ENCODE data around the gene CDHR5. TPM values are rescaled to one million over a fixed set of nuclear protein-coding genes. Genes with fewer than 3 reads are reported as not detected.

The CDHR5 gene
- total RNA-seq, 5 donors from 2014 or later (not counting 1 experiment from before 2014, with no cell fraction given), result 0.26 to 0.29 TPM; not detected in 3

DNA sequence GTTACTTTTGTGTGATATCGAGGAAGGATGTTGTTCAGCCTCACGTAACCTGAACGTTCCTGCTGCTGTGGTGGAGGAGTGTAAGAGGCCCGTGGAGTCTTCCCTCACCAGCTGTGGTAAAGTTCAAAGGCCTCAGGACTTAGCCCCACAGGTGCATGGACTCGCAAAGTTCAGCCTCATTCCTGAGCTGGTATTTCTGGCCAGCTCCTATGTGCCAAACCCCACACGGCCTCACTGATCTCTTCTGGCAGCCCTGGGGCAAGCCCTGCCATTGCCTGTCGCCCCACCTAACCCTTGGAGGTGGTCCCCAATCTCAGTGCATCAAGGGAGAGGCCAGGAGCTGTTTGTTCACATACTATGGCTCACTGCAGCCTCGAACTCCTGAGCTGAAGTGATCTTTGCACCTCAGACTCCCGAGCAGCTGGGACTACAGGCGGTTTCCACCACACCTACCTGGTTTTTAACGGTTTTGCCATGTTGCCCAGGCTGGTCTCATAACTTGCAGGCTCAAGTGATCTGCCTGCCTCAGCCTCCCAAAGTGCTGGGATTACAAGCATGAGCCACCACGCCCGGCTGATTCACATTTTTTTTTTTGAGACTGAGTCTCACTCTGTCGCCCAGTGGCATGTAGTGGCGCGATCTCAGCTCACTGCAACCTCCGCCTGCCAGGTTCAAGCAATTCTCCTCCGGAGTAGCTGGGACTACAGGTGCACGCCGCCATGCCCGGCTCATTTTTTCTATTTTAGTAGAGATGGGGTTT is 46.3 kb downstream of the CDHR5 start:
- no peaks in the 10 kb centered on the region for H3K9me3 Mint-ChIP-seq
- DNase-seq, result no peak
- H3K27me3 Mint-ChIP-seq, result peaks cover 0 to 5% of the 10 kb centered on the region in 2 donors
- H3K4me3 Mint-ChIP-seq, result peak overlapping the region; percentile 83 to 87 (median 84)
- no peaks in the 10 kb centered on the region for H3K9me3 ChIP-seq
- no peak for ATAC-seq (replicated peaks in 1 of 4)
- CTCF ChIA-PET, result interaction anchor here (0.5 to 1.0 kb wide), 3 partner anchors 13 to 232 kb away, joined by 3 read pairs; no protein-coding TSS in a partner anchor
- H3K27ac ChIP-seq (ENCODE audit: low read length), result no peak overlapping the region
- peaks cover 7% of the 10 kb centered on the region for H3K36me3 Mint-ChIP-seq
- H3K4me1 Mint-ChIP-seq, result peaks cover 56 to 63% (median 58%) of the 10 kb centered on the region in 3 donors
- H3K27ac Mint-ChIP-seq, result peak overlapping the region in 1 of 2 donors; percentile 22
- peaks cover 6 to 20% of the 10 kb centered on the region in 2 donors for H3K36me3 ChIP-seq (ENCODE audit: control insufficient read depth in 2 of 2, extremely low read depth in 1 of 2, insufficient read depth in 1 of 2, low read length in 1 of 2)
- peaks cover 0 to 10% of the 10 kb centered on the region in 2 experiments for H3K27me3 ChIP-seq (replicated peaks in 1 of 2; ENCODE audit: control insufficient read depth in 2 of 2, extremely low read depth in 1 of 2, insufficient read depth in 2 of 2, low read length in 1 of 2)
- peak overlapping the region; percentile 74 to 93 for H3K4me3 ChIP-seq (ENCODE audit: control insufficient read depth in 1 of 2, extremely low read depth in 1 of 2, low read length in 1 of 2)
- POLR2A ChIA-PET, result no interaction called here
- peaks cover 29 to 62% of the 10 kb centered on the region in 2 experiments for H3K4me1 ChIP-seq (ENCODE audit: control insufficient read depth in 1 of 2, extremely low read depth in 1 of 2, insufficient read depth in 2 of 2, low read length in 2 of 2)
- WGBS (ENCODE audit: insufficient coverage), result 41% methylated on average over 13 of the region's 21 CpGs

DNA sequence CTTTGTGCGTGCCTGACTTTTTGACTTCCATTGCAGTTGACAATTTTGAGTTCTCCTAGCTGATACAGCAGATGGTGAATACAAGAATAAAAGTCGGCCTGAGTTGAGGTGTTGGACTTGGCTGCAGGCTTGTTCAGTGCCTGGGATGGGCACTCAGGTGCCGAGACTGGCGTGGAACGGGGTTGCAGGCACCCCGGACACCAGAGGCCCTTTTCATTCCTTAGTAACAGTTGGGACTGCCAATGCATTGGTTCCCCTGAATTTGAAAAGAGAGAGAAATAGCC is 47.2 kb downstream of the CDHR5 start:
- H3K27ac ChIP-seq (ENCODE audit: low read length), result no peak overlapping the region
- H3K4me3 ChIP-seq (ENCODE audit: control insufficient read depth in 1 of 2, extremely low read depth in 1 of 2, low read length in 1 of 2), result peak overlapping the region; percentile 74 to 93
- H3K27me3 ChIP-seq (replicated peaks in 1 of 2; ENCODE audit: control insufficient read depth in 2 of 2, extremely low read depth in 1 of 2, insufficient read depth in 2 of 2, low read length in 1 of 2), result peaks cover 0 to 13% of the 10 kb centered on the region in 2 experiments
- Mint-ChIP-seq H3K27ac (peak overlapping the region; percentile 83 to 86), H3K36me3 (peaks cover 7% of the 10 kb centered on the region), H3K4me3 (peak overlapping the region; percentile 83 to 87 (median 84)), H3K4me1 (peaks cover 56 to 66% (median 61%) of the 10 kb centered on the region in 3 donors), H3K27me3 (peaks cover 0 to 5% of the 10 kb centered on the region in 2 donors), H3K9me3 (no peaks in the 10 kb centered on the region)
- H3K36me3 ChIP-seq (ENCODE audit: control insufficient read depth in 2 of 2, extremely low read depth in 1 of 2, insufficient read depth in 1 of 2, low read length in 1 of 2), result peaks cover 6 to 17% of the 10 kb centered on the region in 2 donors
- H3K9me3 ChIP-seq, result no peaks in the 10 kb centered on the region
- 66% methylated on average over 2 of the region's 6 CpGs for WGBS (ENCODE audit: insufficient coverage)
- DNase-seq (no peak), ATAC-seq (replicated peaks in 1 of 4) (no peak)
- ChIA-PET CTCF (no interaction called here), POLR2A (no interaction called here)
- peaks cover 29 to 68% of the 10 kb centered on the region in 2 experiments for H3K4me1 ChIP-seq (ENCODE audit: control insufficient read depth in 1 of 2, extremely low read depth in 1 of 2, insufficient read depth in 2 of 2, low read length in 2 of 2)

DNA sequence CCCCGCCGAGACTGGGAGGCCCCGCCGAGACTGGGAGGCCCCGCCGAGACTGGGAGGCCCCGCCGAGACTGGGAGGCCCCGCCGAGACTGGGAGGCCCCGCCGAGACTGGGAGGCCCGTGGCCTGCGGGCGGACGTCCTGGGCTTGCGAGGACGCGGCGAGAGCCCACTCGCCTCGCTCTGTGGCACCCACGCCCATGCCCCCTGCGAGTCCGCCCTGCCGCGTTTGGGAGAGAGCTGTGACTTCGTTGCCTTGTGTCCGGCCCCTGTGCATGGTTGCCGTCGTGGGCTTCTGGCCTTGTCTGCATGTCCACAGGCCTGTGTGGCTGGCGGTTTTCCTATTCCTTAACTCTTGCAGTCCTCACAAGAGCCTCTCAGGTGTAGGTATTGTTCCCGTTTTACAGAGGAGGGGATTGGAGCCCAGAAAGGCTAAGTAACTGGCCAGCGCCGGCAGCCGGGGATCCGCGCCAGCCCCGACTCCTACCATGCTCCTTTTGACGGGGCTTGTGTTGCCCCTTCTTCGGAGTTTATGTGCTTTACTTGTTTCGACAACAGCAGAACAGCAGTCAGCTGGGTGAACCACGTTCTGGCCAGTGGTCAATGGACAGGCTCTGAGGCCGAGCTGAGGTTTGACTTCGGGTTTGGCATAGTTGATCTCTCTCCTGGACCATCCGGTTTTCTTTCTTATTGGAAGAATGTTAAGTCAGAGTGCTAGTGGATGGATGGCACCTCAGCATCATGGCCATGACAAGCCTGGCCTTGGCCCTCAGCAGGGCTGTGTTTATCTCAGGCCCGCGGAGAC is 47.7 kb downstream of the CDHR5 start:
- POLR2A ChIA-PET, result interaction anchor here in 1 of 2 donors (0.5 kb wide), 1 partner anchor 8 kb away, joined by 3 read pairs; no protein-coding TSS in a partner anchor
- WGBS (ENCODE audit: insufficient coverage), result 7% methylated on average over 40 of the region's 48 CpGs
- peak overlapping the region; percentile 74 to 93 for H3K4me3 ChIP-seq (ENCODE audit: control insufficient read depth in 1 of 2, extremely low read depth in 1 of 2, low read length in 1 of 2)
- no peaks in the 10 kb centered on the region for H3K9me3 Mint-ChIP-seq
- peaks cover 0 to 5% of the 10 kb centered on the region in 2 donors for H3K27me3 Mint-ChIP-seq
- H3K27ac Mint-ChIP-seq, result peak overlapping the region; percentile 83 to 86
- CTCF ChIA-PET, result no interaction called here
- peak overlapping the region; percentile 83 to 87 (median 84) for H3K4me3 Mint-ChIP-seq
- DNase-seq (no peak), ATAC-seq (replicated peaks in 1 of 4) (no peak)
- no peak overlapping the region for H3K27ac ChIP-seq (ENCODE audit: low read length)
- peaks cover 7% of the 10 kb centered on the region for H3K36me3 Mint-ChIP-seq
- H3K9me3 ChIP-seq, result no peaks in the 10 kb centered on the region
- peaks cover 6 to 14% of the 10 kb centered on the region in 2 donors for H3K36me3 ChIP-seq (ENCODE audit: control insufficient read depth in 2 of 2, extremely low read depth in 1 of 2, insufficient read depth in 1 of 2, low read length in 1 of 2)
- peaks cover 0 to 13% of the 10 kb centered on the region in 2 experiments for H3K27me3 ChIP-seq (replicated peaks in 1 of 2; ENCODE audit: control insufficient read depth in 2 of 2, extremely low read depth in 1 of 2, insufficient read depth in 2 of 2, low read length in 1 of 2)
- H3K4me1 ChIP-seq (ENCODE audit: control insufficient read depth in 1 of 2, extremely low read depth in 1 of 2, insufficient read depth in 2 of 2, low read length in 2 of 2), result peaks cover 29 to 68% of the 10 kb centered on the region in 2 experiments
- H3K4me1 Mint-ChIP-seq, result peaks cover 56 to 65% (median 61%) of the 10 kb centered on the region in 3 donors

DNA sequence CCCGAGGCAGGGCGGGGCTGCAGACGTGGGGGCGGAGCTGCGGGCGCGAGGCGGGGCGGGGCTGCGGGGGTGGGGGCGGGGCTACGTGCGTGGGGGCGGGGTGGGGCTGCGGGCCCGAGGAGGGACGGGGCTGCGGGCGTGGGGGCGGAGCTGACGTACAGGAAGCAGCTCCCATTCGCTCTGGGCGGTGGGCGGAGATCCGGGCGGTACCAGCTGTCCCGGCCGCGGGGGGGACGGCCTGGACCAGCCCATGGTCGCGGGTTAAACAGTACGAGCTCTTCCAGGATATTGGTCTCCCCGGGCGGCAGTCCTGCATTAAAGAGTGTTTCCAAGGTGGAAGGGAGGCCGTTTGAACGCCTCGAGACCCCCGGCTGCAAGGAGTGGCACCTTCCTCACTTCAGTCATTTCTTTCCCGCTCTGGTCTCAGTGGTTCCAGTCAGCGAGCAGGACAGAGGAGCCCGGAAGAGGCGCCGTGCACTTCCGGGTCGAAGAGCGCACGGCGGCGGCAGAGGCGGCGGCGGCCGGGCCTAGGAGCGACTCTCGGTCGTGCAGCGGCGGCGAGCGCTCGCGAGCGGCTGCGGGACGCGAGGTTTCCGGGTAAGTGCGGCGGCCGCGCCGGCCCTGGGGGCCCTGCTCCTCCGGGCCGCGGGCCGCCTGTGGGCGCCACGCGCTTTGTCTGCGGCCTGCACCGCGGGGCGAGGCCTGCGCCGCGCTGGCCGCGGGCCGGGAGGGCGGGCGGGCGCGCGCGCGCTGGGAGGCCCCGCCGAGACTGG is 48.6 kb downstream of the CDHR5 start, which contains the start of gene PHRF1:
Gene PHRF1, plus strand, starts transcription at position 475 of the 773 bp plus-strand sequence. CDS start 5,043 bp downstream, outside the sequence.
- peak within 1 kb of the TSS; percentile 84 to 93 for H3K4me3 ChIP-seq (ENCODE audit: control insufficient read depth in 1 of 2, extremely low read depth in 1 of 2, low read length in 1 of 2)
- peak within 1 kb of the TSS; percentile 89 to 98 (median 89) for H3K4me3 Mint-ChIP-seq
- peaks cover 0 to 5% of the 10 kb centered on the region in 2 donors for H3K27me3 Mint-ChIP-seq
- DNase-seq (peak; percentile 89 to 97 (median 94)), ATAC-seq (replicated peaks in 1 of 4) (peak; percentile 84 to 91 (median 87))
- H3K27me3 ChIP-seq (replicated peaks in 1 of 2; ENCODE audit: control insufficient read depth in 2 of 2, extremely low read depth in 1 of 2, insufficient read depth in 2 of 2, low read length in 1 of 2), result peaks cover 0 to 17% of the 10 kb centered on the region in 2 experiments
- under 1% methylated on average over 71 of the region's 99 CpGs for whole genome bisulfite sequencing (ENCODE audit: insufficient coverage)
- H3K27ac Mint-ChIP-seq, result peak within 1 kb of the TSS; percentile 96 to 99
- peaks cover 0 to 6% of the 10 kb centered on the region in 2 donors for H3K36me3 ChIP-seq (ENCODE audit: control insufficient read depth in 2 of 2, extremely low read depth in 1 of 2, insufficient read depth in 1 of 2, low read length in 1 of 2)
- H3K4me1 Mint-ChIP-seq, result peaks cover 50 to 57% (median 54%) of the 10 kb centered on the region in 3 donors
- peaks cover 2% of the 10 kb centered on the region for H3K36me3 Mint-ChIP-seq
- ChIA-PET CTCF (interaction anchor here in 1 of 2 donors (0.5 to 1.3 kb wide), 4 partner anchors 21 to 150 kb away, joined by 3 to 12 read pairs (median 6); no protein-coding TSS in a partner anchor), POLR2A (interaction anchor here in 1 of 2 donors (0.7 kb wide), 1 partner anchor 240 kb away, joined by 3 read pairs; no protein-coding TSS in a partner anchor)
- H3K9me3 Mint-ChIP-seq, result no peaks in the 10 kb centered on the region
- peaks cover 29 to 61% of the 10 kb centered on the region in 2 experiments for H3K4me1 ChIP-seq (ENCODE audit: control insufficient read depth in 1 of 2, extremely low read depth in 1 of 2, insufficient read depth in 2 of 2, low read length in 2 of 2)
- H3K9me3 ChIP-seq, result no peaks in the 10 kb centered on the region
- H3K27ac ChIP-seq (ENCODE audit: low read length), result peak within 1 kb of the TSS; percentile 91

DNA sequence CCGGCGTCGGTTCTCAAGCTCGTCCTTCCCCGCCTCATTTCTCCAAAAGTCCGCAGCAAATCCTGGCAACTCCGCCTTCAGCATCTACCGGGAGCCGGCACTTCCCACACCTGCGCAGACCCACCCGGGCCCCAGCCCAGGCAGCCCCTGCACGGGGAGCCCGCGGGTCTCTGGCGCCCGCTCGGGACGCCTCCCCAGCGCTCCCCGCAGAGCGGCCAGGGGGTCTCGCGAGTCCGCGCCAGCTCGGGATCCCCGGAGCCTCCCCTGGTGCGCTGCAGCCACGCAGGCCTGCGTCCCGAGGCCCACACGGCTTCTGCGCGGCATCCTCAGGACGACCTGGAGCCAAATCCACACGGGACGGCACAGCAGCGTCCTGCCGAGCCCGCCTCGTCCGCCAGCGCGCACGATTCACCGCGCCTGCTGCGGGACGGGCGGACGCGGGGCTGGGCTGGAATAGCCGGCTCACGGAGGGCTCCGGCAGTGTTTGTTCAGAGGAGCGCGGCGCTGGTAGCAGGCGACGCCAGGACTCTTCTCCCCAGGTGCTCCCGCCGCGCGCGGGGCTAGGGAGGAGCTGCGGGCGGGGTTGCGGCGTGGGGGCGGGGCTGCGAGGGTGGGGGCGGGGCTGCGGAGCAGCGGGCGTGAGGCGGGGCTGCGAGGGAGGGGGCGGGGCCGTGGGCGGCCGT is 49.3 kb downstream of the CDHR5 start:
- Mint-ChIP-seq H3K36me3 (no peaks in the 10 kb centered on the region), H3K4me3 (peak overlapping the region; percentile 84 to 89 (median 84)), H3K4me1 (peaks cover 46 to 50% (median 50%) of the 10 kb centered on the region in 3 donors), H3K27me3 (peaks cover 0 to 5% of the 10 kb centered on the region in 2 donors), H3K9me3 (no peaks in the 10 kb centered on the region), H3K27ac (peak overlapping the region; percentile 61 to 72)
- CTCF ChIA-PET, result interaction anchor here in 1 of 2 donors (0.5 to 1.3 kb wide), 4 partner anchors 20 to 151 kb away, joined by 3 to 12 read pairs (median 6); no protein-coding TSS in a partner anchor
- POLR2A ChIA-PET, result interaction anchor here in 1 of 2 donors (0.7 kb wide), 1 partner anchor 241 kb away, joined by 3 read pairs; no protein-coding TSS in a partner anchor
- Histone ChIP-seq H3K4me1 (ENCODE audit: control insufficient read depth in 1 of 2, extremely low read depth in 1 of 2, insufficient read depth in 2 of 2, low read length in 2 of 2) (peaks cover 29 to 59% of the 10 kb centered on the region in 2 experiments), H3K9me3 (no peaks in the 10 kb centered on the region), H3K36me3 (ENCODE audit: control insufficient read depth in 2 of 2, extremely low read depth in 1 of 2, insufficient read depth in 1 of 2, low read length in 1 of 2) (peaks cover 0 to 6% of the 10 kb centered on the region in 2 donors), H3K4me3 (ENCODE audit: control insufficient read depth in 1 of 2, extremely low read depth in 1 of 2, low read length in 1 of 2) (peak overlapping the region; percentile 34 to 44), H3K27me3 (replicated peaks in 1 of 2; ENCODE audit: control insufficient read depth in 2 of 2, extremely low read depth in 1 of 2, insufficient read depth in 2 of 2, low read length in 1 of 2) (peaks cover 0 to 17% of the 10 kb centered on the region in 2 experiments), H3K27ac (ENCODE audit: low read length) (no peak overlapping the region)
- WGBS (ENCODE audit: insufficient coverage), result 1% methylated on average over 55 of the region's 81 CpGs
- DNase-seq (peak in 2 of 35 experiments; percentile 27 to 64), ATAC-seq (replicated peaks in 1 of 4) (peak; percentile 4 to 64 (median 32))
